Stimulated activated CD4-positive, alpha-beta T cell treated with anti-CD3 and anti-CD28 coated beads, TNF-alpha, amount 100 ng/mL, for 4 hours (primary cell): ENCODE measurements around the gene PLXNA3.

Experiments
- DNase-seq, 3 experiments: peaks; one replicate each; pipeline ENCODE4 v3.0.0-alpha.2; 2020; ENCODE audit warnings: low read depth in 3 of 3

PLXNA3 gene

DNA sequence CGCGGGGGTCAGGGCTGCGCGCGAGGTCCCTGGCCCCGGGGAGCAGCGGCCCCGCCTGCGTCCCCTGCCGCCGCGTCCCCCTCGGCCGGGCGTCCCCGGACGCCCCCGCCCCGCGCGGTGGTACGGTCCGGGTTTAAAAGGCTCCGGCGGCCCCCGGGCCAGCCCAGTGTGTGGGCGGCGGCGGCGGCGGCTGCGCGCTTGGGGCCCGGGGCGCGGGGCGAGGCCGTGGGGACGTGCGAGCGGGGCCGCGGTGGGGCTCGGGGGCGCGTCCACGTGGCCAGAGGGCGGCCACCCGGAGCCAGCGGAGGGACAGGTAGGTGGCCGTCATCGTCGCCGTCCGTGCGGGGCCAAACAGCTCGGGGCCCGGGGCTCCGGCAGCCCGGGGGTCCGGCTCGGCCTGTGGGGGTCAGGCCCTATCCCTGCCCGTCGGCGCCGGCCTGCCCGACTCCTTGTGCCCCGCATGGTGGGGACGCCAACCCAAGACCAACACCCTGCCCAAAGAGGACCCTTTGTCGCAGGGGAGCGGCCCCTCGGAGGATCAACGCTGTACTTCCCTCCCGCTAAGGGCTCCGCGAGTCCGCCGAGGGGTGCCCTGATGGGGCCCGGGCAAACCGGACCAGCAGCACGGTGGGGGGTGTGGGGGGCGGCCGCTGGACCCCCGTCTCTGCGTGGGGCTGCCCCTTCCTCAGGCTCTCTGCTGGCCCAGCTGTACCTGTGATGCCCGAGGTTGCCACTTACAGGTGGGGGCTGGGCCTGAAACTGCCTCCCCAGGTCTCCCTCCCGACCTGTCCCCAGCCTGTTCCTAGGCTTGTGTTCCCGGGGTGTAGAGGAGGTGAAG is at the start of gene PLXNA3:
PLXNA3 (plus strand) TSS at position 166 of the 838 bp plus-strand sequence. CDS start 1,903 bp downstream, outside the sequence.
- peak; percentile 26 to 47 (median 44) for DNase-seq

DNA sequence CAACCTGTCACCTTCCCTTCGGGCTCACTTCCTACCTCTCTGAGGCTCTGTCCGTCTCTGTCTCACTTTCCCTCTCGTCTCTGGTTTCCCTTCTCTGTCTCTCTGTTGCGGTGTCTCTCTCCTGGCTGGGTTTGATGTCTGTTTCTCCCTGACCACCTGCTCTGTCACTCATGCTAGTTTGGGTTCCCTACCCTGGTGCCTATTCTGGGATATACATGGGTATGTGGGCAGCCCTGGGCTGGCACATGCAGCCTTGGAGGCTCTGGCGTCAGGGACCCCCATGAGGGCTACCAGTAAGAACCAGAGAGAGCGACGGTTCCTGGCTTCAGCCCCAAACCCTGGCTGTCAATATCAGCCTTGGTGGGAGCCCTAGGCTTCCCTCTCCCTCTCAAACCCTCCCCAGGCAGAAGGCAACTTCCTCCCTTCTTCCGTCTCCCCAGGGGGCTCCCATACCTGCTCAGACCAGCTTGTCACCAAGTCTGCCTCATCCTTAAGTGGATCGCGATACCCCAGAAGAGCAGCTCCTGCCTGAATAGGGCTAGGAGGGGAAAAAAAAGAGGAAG is 49.3 kb upstream of the PLXNA3 start:
- no peak for DNase-seq

DNA sequence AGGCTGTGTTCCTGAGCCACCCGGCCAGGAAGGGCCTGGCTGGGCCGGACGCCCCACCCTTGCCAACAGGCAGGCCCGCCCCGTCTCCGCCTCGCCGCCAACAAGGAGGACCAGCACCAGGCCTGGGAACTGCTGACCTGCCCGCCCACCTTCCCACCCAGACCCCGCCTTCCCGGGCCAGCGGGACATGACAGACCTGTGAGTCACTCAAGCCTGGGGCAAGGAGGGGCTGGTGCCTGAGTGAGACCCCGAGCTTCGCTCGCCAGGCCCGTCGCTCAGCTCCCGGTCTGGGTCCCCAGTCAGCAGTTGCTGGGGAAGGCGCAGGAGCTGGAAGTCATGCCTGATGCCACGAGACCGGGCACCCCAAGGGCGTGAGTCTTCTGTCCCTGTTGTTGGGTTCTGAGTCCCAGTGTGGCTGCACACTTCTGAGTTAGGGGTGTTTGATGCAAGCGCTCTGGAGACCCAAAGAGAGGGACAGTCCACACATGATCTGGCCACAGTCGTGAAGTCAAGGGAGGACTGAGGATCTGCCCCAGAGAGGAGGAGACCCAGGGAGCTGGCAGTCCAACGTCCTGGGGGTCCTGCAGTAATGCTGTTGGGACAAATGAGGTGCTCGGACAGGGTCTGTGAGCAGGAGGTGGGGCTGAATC is 48.7 kb upstream of the PLXNA3 start, which contains the start of gene DNASE1L1:
DNASE1L1 (minus strand) TSS at position 33 of the 650 bp plus-strand sequence. CDS start 3,686 bp downstream, outside the sequence.
- no peak for DNase-seq

DNA sequence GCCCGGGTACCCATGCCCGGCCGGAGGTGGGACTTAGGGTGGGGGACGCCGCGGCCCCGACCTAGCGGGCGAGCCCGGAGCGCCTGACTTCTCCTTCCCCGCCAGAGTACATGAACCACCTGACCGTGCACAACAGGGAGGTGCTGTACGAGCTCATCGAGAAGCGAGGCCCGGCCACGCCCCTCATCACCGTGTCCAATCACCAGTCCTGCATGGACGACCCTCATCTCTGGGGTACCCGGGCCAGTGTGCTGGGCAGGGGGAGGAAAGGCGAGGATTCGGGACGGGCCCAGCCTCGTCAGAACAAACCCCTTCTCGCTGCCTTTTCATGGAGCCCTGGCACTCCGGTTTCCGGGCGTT is 46.1 kb upstream of the PLXNA3 start:
- DNase-seq = peak in 1 of 3 experiments; percentile 42

DNA sequence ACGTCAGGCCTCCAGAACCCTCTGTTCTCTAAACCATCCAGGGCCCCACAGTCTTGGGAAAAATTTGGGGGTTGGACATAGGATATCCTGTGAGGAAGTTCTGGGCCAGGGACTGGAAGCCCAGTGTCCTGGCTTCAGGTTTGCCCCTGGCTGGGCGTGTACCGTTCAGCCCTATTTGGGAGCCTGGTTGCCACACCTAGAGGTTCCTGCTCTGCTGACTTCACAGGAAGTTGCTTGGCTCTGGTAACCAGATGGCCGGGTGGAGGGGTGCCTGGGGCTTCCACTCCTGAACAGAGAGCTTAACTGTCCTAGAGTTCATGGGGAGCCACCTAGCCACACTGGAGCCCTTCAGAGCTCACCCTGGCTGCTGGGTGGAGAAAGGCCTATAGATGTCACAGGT is 45.6 kb upstream of the PLXNA3 start:
- no peak for DNase-seq

DNA sequence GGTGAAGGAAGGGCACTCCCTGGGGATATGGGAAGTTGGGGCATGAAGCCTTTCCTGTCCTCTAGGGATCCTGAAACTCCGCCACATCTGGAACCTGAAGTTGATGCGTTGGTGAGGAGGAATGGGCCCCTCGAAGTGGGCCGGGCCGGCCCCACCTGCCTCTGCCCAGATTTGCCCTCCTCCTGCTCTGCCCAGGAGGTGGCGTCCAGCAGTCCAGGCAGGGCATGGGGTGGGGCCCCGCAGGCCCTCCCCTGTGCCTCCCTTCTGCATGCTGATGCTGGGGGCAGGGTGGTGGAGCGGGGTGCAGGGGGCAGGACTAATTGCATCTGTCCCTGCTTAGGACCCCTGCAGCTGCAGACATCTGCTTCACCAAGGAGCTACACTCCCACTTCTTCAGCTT is 44.9 kb upstream of the PLXNA3 start:
- no peak for DNase-seq

DNA sequence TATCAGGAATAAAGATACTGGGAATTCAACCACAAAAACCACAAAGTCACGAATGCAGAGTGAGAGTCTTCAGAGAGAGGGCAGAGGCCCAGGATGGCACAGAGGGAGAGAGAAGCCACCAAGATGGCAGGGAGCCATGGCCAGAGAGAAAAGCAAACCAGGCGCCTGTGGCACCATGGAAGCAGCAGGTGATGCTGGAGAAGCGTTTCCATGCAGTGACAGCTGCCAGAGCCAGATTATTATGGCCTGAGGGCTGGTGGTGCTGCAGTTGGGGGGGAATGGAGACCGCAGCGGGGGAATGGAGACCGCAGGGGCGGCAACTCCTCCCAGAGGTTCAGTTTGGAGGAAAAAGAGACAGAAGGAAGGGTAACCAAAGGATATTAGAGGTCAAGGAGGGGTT is 40.9 kb upstream of the PLXNA3 start:
- no peak for DNase-seq

DNA sequence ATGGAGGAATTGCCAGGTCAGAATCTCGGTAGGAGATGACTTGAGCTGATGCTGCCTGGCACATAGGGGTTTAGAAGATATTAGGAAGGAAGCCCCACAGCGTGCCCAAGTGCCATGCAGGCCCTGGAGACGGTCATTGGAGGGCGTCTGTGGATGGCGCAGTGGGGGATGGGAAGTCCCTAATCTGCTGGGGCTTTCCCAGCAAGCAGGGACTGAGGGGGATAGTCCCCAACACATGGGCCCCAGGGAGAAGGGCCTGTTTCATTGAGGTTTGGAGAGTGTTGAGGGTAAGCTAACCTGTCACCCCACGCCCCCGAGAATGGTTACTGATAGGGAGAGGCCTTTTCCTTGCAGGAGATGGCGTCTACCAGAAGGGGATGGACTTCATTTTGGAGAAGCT is 38.9 kb upstream of the PLXNA3 start:
- no peak for DNase-seq

DNA sequence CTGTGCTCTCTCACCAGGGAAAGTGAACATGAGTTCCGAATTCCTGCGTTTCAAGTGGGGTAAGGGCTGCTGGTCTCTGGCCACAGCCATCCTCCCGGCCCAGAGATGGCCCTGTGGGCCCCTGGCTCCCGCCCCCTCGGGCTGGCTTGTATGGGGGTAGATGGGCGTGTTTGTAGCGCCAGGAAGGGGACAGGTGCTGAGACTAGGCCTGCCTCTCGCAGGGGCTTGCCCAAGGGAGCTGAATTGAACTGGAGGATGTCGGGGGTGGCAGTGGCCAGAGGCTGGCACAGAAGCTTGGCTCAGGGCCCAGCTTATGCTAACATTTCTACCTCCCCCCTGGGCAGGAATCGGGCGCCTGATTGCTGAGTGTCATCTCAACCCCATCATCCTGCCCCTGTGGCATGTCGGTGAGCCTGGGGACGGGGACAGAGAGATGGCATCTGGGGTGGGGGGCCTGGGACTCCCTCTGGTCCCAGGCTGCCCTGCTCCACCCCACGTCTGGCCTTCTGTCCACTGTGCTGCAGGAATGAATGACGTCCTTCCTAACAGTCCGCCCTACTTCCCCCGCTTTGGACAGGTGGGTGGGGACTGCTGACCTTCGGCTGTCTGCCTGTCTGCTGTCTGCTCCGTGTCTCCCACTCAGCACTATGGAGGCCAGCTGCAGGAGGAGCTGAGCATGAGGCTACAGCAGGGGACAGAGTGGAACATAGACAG is 38.2 kb upstream of the PLXNA3 start:
- DNase-seq = no peak

DNA sequence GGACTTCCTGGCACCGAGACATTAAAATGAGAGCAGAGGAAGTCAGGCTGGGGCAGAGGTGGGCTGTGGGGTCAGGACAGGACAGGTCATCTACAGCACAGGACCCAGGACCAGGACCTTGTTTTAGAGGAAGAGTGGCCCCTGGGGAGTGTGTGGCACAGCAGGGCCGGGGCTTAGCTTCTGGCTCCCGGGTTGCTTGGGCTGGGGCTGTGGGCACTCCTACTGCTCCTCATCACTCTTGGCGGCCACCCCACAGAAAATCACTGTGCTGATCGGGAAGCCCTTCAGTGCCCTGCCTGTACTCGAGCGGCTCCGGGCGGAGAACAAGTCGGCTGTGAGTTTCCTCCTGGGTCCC is 37.7 kb upstream of the PLXNA3 start:
- DNase-seq = no peak

DNA sequence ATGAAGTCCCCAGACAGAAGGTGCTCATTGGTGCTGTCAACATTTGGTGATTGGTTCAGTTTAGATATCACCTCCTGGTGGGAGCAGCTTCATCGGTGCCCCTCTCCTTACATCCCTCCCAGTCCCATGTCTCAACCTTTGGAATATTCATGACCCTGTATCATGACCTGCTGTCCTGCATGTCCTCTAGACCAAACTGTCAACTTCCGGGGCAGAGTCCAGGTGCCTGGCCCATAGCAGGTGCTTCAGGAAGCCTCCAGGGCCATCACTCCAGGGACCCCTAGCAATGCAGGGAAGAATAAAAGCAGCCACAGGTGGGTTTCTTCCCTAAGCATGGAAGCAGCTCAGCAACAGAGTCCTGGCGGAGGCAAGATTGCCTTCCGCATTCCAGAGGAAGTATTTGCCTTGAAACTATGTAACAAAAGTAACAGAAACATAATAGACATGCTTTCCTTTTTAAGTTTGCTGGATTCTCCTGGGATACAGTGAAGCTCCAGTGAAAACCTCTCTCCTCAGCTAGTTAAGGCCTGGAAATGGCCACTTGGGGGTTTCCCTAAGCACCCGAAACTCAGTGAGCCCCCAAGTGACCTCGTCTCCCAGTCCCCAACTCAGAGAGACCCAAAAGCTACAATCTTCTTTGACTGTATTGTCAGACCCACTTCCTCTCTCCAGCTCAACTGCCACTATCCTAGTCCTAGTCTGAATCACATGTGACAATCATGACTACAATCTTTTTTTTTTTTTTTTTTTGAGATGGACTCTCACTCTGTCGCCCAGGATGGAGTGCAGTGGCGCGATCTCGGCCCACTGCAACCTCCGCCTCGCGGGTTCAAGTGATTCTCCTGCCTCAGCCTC is 30.9 kb upstream of the PLXNA3 start:
- DNase-seq = no peak

DNA sequence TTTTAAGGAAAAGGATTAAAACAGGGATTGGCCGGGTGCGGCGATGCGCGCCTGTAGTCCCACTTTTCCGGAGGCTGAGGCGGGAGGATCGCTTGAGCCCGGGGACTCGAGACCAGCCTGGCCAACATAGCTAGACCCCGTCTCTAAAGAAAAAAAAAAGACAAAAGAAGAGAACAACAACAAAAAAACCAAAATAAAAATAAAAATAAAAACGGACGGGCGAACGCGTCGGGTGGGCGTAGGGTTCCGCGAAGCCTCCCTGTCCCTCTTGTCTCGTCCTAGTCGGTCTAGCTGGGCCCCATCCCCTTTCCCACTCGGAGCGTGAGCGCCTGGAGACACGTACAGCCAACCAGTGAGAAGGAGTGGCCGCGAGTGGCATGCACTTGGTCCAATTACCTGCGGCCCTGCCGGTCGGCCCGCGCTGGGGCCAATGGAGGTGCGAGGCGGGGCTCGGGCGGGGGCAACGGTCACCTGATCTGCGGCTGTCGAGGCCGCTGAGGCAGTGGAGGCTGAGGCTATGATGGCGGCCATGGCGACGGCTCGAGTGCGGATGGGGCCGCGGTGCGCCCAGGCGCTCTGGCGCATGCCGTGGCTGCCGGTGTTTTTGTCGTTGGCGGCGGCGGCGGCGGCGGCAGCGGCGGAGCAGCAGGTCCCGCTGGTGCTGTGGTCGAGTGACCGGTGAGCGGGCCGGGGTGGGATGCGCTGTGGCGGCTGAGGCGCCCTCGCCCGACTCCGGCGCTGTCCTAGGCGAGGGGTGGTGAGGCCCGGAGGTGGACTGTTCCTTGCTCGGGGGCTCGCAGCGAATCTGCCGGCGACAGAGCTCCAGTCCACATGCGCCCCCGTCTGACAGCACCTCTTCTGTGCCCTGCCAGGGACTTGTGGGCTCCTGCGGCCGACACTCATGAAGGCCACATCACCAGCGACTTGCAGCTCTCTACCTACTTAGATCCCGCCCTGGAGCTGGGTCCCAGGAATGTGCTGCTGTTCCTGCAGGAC is 29.6 kb upstream of the PLXNA3 start, which contains the start of gene ATP6AP1:
ATP6AP1 (plus strand) TSS at position 502 of the 996 bp plus-strand sequence; CDS start at position 518, 16 bp downstream.
- DNase-seq = peak; percentile 62 to 74 (median 73)

DNA sequence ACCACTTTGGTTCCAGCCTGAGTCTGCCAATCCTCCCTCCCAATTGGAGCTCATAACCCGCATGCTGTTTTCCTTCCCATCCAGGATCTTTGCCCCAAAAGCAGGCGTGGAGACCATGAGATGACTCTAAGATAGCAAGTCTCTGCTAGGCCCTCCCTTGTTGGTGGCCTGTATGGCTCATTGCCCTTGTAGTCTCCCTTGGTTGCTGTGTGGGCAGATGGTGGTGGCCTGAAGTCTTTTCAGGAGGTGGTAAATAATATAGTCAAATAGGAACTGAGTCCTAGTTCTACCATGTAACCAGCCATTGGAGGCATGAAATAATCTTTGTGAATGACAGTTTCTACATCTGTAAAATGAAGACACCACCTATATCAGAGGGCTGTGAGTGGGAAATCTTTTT is 28.4 kb upstream of the PLXNA3 start:
- no peak for DNase-seq

DNA sequence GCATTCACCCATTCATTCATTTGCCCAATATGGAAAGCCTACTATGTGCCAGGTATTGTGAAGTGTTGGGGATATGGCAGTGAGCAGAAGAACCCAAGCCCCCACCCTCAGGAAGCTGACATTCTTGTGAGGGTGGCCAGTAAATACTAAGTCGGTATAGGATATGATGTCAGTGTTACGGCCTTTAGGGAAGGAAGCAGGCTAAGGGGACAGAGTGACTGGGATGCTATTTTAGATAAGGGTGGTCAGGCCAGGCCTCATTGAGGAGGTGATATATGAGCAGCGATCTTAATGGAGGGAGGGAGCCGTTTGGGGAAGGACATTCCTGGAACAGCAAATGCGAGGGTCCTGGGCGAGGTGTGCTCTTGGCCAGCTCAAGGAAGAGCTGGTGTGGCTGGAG is 27.6 kb upstream of the PLXNA3 start:
- DNase-seq = no peak

DNA sequence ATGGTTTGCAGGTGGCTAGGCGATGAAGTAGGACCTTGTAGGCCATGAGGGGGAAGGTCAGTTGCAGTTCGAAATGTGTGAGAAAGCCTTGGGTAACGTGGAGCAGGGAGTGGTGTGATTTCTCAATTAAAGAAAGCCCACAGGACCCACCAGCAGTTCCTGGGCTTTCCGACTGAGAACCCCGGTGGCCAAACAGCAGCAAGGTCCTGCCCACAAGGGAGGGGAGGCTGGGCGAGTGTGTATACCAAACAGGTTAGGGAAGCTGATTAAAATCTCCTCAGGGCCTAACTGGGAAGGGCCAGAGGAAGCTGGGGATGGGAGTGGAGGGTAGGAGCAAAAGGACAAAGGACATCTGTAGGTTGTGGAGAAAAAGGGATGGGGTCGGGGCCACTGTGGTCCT is 27.2 kb upstream of the PLXNA3 start:
- DNase-seq = no peak

DNA sequence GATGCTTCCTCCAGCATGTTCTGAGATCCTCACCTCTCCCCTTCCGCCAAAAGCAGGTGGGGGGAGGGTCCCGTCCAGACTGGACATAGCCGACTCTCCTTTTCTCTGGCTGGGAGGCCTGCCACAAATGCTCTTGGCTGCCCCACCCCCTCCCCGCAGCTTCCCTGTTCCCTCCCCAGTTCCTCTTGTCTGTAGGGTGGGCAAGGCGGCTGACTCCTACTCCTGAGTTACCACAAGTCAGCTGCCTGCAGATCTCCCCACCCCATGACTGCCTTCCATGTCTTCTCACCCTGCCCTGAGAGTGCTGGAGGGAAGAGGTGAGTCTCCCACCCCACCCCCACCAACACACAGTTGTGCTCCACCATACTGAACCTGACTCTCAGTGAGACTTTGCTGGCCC is 26.7 kb upstream of the PLXNA3 start:
- no peak for DNase-seq

DNA sequence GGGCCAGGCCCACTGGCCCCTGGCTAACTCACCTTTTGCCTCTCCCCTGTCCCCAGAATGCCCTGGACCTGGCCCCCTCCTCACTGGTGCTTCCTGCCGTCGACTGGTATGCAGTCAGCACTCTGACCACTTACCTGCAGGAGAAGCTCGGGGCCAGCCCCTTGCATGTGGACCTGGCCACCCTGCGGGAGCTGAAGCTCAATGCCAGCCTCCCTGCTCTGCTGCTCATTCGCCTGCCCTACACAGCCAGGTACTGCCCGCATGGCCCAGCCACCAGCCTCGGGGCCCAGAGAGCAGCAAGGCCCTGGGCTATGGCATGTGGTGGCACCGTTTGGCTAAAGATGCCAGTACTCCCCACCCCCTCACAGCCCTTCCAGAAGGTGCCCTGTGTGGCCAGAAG is 25.9 kb upstream of the PLXNA3 start:
- no peak for DNase-seq

DNA sequence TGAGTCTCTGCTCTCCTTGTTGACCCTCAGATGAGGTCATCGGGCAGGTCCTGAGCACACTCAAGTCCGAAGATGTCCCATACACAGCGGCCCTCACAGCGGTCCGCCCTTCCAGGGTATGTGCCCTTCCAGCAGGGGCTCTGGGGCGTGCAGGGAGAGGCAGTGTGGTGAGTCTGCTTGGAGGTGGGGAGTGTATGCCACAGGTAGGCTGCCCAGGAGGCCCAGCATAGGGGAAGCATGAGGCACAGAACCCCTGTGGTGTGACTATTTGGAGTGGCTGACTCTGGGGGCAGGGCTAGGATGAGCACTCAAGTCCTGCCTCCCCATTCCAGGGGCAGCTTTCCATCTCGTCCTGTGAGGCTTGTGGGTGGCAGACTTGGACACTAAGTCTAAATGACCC is 24.5 kb upstream of the PLXNA3 start:
- DNase-seq = no peak

DNA sequence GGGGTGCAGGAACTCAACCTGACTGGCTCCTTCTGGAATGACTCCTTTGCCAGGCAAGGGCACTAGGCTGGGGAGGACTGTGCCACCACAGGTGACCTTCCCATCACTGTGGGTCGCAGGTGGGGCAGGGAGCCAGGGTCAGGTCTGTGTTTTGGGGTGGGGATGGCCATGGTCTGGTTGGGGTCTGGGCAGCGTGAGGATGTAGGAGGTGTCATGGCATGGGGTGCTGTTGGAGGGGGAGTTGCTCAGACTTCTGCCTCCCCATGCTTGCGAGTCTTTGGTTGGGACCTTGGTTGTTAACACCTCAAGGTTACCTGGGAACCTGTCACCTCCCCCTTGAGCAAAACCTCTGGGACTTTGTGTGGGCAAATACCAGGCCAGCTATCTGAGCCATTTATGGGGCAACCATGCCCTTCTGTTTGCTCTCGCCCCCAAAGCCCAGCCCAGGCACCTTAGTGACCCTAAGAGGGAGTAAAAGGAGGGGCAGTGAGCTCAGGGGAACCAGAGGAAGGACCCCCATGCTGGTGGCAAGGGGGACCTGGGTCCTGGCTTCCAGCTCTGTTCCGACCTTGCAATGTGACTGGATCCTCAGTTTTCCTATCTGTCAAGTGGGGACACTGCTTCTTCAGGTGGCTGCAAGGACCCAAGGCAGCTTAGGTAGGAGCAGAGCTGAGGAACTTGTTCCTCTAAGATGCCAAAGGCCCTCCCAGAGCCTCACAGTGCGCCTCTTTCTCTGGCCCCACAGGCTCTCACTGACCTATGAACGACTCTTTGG is 23.5 kb upstream of the PLXNA3 start:
- DNase-seq = no peak
